Stimulated activated CD4-positive, alpha-beta T cell treated with anti-CD3 and anti-CD28 coated beads, Interleukin-1b, Interleukin-23, amount 100 ng/mL, for 1 hour (primary cell): Measurements from ENCODE around the gene SLC47A1.

Experiments used
- DNase-seq, 2 donors: peaks; one replicate each; pipeline ENCODE4 v3.0.0-alpha.2; 2020; ENCODE audit warnings: low read depth in 2 of 2

Gene SLC47A1

DNA sequence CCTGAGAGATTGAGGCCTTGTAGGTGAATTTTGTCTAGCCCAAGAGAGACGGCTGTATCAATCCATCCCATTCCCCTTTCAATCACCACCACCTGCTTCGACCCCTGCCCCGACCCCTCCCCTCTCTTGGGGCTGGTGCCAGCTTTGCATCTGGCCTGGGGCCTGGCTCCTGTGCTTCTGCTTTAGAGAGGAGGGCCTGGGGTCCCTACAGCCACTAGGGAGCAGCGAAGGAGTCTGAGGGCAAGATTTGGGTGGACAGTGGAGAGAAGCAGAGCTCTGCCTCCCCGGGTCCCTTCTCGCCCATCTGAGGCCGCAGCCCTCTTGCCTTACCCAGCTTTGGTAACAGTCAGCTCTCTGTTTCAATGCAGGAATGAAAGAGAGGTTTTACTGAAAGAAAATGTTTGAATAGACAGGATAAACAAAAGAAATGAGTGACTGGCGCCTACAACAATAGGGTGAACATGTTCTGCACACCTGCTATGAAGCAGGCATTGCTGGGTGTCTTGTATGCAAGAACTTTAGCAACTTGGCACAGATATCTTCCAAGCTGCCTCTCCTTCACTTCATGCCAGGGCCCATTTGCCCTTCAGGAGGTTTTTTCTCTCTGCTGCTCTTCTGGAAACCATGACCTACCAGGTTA, 57.4 kb downstream of the SLC47A1 start:
- no peak for DNase-seq

DNA sequence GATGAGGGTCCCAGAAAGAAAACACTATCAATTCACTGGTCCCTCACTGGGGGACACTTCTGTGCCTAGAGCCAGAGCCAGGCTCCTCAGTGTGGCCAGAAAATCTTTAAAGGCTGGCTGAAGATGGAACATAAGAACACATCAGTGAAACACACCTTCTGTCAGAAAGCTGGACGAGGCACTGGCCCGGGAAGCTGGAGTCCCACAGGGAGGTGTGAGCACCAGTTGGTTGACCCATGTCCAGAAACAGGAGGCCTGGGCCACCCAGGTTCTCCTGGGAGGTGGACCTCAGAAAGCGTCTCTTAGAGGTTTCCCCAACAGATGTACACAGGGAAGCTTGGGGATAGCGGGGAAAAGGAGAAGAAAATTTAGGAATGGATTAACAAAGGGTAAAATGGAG, 58.7 kb downstream of the SLC47A1 start:
- DNase-seq = no peak

DNA sequence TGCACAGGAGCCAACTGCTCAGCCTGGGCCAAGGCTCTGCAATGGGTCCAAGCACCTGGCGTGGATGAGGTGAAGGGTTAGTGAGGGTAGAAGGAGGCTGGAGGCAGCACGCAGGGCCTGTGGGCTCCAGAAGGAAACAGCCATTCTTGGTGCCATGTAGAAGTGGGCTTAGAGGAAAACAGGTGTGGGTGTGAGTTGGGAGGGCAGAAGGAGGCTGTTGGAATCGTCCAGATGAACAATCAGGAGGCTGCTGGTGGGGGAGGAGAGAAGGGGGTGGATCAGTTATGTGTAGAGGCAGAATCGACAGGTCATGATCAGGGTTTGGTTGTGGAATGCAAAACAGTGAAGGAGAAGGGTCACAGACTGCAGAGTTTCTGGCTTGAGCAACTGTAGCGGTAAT, 63.2 kb downstream of the SLC47A1 start:
- no peak for DNase-seq

DNA sequence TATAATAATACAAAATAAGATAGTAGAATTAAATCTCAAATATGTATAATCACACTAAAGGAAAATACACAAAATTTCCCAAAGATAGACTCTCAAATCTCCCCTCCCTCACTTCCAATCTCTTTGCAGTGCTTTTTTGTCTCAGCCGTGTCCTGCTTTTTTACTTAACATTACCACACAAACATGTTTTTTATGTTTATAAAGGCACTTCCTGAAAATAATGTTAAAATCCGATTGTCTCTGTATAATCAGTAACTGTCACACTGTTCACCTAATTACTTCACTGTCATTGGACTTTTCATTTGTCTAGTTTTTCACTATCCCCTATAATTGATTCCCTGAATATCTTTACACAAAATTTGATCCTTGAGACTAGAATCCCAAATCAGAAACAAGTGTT, 76.7 kb downstream of the SLC47A1 start:
- no peak for DNase-seq

DNA sequence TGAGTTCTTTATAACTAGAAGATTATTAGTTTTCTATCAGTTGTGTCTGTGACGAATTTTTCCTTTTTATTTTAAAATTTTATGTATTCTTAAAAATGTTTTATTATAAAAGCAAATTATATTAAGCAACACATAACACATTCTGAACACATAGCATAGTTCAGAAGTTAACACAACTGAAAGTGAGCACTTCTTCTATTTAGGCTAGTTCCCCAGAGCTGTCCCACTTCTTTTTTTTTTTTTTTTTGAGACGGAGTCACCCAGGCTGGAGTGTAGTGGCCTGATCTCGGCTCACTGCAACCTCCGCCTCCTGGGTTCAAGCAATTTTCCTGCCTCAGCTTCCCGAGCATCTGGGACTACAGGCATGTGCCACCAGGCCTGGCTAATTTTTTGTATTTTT, 77.2 kb downstream of the SLC47A1 start:
- no peak for DNase-seq

DNA sequence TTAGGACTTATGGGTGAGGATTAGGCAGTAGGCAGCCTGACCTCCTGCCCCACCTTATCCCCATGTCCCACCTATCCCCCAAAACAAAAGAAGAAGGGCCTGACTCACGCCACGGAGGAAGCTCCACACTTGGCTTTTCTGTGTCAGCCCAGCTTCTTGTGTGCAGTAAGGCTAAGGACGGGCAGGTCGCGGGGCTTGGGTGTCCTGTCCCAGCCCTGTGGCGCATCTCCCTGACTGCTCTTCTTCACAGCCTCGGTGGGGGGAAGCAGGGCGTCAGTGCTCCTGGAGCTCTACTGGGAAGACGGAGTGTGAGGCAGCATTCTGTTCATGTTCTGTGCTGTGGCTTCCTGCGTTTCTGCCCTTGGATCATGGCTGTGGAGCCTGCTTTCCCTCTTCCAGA, 80.3 kb downstream of the SLC47A1 start:
- DNase-seq = no peak

DNA sequence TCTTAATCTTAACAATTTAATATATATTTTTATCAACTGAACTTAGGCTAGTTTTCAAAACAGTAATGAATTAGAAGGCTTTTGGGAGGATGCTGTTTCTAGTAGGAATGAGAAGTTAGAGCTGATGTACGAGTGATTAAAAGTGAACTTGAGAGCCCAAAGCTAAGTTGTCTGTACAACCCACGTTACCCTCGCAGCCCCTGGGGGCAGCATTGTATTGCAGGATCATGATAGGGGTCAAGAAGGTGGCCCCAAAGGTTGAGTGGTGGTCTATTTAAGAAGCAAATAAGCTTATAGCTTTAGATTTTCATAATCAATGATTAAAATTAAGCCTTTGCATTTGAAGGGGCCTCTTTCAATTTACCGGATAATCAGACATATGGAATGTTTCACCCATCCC, 81.2 kb downstream of the SLC47A1 start:
- DNase-seq = no peak

DNA sequence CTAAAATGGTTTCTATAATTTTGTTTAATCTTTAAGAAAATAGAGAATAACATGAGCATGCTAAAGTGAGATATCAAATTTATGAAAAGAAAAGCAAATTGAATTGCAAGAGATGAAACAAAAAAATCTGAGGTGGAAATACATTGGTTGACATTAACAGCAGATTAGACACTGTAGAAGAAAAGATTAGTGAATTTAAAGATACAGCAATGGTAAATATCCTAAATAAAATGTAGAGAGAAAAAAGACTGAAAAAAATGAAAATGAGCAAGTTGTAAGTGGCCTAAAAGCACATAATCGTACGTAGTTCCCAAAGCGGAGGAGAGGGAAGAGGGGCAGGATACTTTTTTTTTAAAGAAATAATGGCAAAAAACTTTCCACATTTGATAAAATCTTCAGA, 84.4 kb downstream of the SLC47A1 start:
- no peak for DNase-seq

DNA sequence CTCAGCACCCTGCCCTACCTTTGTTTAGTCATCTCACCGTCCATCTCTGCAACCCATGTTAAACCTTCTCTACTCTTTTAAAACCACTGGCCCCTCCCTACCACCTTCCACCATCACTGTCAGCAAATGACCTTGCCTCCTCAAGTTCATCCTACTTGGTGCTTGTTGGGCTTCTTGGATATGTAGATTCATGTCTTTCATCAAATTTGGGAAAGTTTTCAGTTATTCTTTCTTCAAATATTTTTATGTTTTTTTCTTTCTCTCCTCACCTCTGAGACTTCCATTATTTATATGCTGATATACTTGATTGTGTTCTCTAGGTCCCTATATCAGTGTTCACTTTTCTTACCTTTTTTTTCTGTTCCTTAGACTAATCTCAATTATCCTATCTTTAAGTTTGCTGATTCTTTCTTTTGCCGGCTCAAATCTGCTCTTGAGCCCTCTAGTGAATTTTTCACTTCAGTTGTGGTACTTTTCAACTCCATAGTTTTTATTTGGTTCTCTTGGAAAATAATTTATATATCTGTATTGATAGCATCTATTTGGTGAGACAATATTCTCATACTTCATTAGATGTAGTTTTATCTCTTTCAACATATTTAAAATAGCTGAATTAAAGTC, 86.2 kb downstream of the SLC47A1 start:
- DNase-seq = no peak

DNA sequence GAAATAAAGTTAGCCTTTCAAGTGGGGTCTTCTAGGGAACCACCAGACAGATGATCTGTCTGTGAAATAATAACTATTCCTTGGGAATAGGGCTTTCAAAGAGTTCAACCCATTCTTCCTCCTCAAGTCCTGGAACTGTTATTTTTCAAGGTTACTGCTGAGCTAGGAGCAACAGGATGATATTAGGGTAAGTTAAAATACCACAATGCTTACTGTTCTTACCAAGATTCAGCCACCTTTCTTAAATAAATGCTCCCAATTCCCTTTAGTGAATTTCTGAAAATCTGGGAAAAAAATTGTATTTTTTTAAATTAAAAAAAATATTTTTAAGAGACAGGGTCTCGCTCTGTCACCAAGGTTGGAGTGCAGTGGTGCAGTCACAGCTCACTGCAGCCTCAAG, 88.0 kb downstream of the SLC47A1 start:
- DNase-seq = no peak

DNA sequence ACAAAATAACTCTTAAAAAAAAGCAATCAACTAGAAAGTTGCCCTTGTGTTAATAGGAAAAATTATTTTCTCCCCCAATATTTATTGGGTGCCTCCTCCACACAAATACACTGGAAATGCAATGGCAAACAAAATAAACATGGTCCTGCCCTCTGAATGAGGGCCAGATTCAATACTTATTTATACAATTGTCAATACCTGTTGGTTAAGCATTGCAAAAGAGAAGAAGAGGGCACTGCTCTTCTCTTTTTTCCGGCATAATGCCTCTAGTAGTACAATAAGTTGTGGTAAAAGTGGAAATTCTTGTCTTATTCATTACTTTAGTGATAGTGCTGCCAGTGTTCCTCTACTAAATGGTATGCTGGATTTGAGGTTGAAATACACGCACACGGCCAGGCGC, 92.4 kb downstream of the SLC47A1 start:
- DNase-seq = no peak
